Adipose tissue (tissue), 3 donors: ENCODE results near the gene BST2. TPM values are rescaled to one million over a fixed set of nuclear protein-coding genes. Genes with fewer than 3 reads are reported as not detected.
A peak's percentile ranks its signal among the peaks of the same experiment; 100 is the strongest.

Experiments
- H3K27ac ChIP-seq: one replicate; pipeline ENCODE4 v1.5.1; 2013; ENCODE audit warnings: low read depth, low read length
- WGBS, 3 donors: extraction: QIAGEN DNeasy Blood & Tissue Kit; methylation state at CpG; one replicate each; pipeline ENCODE4 v1.1.7; 2013; 5-methylcytosine and 5-hydroxymethylcytosine counted together
- polyA plus RNA-seq, 3 donors: library from polyadenylated mRNA; stranded (reverse); fragments of 200-250 nt; gene quantifications; one replicate each; pipeline ENCODE4 v1.2.3, GENCODE V29; 2013
- donor health status: healthy with polysubstance abuse.
- donor health status: Bipolar disorder and iron deficiency.
- donor health status: healthy.

The BST2 gene
- polyA plus RNA-seq, 3 donors: 51.3 to 220 (median 175) TPM

DNA sequence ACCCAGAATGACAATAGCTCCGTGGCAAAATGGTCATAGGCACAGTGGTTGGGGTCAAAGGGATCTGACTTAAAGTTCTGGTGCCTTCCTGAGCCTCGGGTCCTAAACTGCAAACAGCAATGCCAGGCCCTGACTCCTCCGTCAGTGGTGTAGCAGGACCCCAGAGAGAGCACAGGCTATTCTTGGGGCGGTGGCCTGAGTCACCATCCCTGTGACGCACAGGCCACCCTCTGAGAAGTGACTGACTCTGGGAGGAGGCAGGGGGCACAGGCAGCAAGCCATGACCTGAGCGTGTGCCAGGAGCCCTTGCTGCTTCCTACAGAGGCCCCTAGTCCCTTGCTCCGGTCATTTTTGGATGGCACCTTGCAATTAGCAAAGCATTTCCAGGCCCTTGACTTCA, 47.0 kb downstream of the BST2 start:
- 64 to 72% (median 67%) methylated on average over 6 to 7 of the region's 7 CpGs for WGBS, 3 donors

DNA sequence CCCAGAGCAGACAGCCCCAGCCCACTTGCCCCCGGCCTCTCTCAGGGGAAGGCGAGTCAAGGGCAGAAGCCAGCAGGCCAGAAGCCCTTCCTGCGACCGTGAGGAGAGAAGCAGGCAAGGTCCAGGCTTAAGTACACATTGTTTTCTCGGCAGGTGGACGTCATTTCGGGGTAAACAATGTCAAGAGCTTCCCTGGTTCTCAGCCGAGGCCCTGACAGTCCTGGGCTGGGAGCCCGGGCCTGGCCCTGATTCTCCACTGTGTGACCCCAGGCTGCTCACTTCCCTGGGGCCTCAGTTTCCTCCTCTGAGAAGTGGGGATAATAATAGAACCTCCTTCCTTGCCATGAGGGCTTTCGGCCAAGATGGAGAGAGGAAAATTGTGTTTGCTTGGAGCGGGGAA, 47.7 kb downstream of the BST2 start:
- 42 to 76% (median 65%) methylated on average over 11 of the region's 11 CpGs for WGBS, 3 donors
- peak overlapping the region; percentile 6 for H3K27ac ChIP-seq

More for the DNA sequence above, 47.0 kb downstream of the BST2 start:
- no peak overlapping the region for H3K27ac ChIP-seq

DNA sequence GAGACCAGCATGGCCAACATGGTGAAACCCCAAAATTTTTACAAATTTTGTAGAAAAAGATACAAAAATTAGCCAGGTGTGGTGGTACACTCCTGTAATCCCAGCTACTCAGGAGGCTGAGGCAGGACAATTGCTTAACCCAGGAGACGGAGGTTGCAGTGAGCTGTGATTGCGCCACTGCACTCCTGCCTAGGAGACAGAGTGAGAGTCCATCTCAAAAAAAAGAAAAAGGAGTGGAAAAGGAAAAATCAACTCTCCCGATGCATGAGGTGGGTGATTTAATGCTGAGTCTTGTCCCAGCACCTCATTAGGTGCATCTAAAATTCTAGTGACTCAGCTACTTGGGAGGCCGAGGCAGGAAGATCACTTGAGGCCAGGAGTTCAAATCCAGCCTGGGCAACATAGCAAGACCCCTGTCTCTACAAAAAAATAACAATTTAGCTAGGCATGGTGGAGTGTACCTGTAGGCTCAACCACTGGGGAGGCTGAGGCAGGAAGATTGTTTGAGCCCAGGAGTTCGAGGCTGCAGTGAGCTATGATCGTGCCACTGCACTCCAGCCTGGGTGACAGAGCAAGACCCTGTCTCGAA, 48.3 kb downstream of the BST2 start:
- H3K27ac ChIP-seq: no peak overlapping the region
- 75 to 81% (median 77%) methylated on average over 7 of the region's 7 CpGs for WGBS, 3 donors

DNA sequence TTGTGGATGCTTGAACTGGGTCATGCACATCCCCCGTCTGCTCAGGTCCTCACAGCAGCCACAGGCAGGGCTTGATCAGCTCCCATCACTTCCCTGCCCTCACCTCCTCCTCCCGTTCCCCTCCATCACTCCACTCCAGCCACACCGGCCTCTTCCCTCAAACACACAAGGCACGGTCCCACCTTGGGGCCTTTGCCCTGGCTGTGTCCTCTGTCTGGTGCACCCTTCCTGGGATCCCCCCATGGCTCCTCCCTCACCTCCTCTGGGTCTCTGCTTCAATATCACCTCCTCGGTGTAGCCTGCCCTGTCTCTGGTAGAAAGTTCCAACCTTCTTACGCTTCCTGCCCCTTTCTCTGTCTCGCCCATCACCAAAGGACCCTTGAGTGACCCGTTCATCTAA, 52.0 kb downstream of the BST2 start:
- 66 to 80% (median 76%) methylated on average over 8 of the region's 8 CpGs for WGBS, 3 donors
- no peak overlapping the region for H3K27ac ChIP-seq

Other genes starting within 250 kb of the BST2 start
- 10 to 100 TPM; 41.1 to 61.7 (median 45.7) TPM for gene USE1, start 190.3 kb downstream of the BST2 start, polyA plus RNA-seq
- gene OCEL1, start 179.4 kb downstream of the BST2 start, polyA plus RNA-seq: 10 to 100 TPM; 21.4 to 46.4 (median 30.6) TPM
- gene NR2F6, start 159.7 kb downstream of the BST2 start, polyA plus RNA-seq: 10 to 100 TPM; 11.0 to 44.8 (median 30.2) TPM
- gene USHBP1, start 140.9 kb downstream of the BST2 start, polyA plus RNA-seq: 10 to 100 TPM in 2 of 3 donors, 1 to 10 TPM in 1; 2.5 to 28.0 (median 11.0) TPM
- gene BABAM1, start 138.2 kb downstream of the BST2 start, polyA plus RNA-seq: 10 to 100 TPM; 38.2 to 70.6 (median 65.2) TPM
- under 1 TPM; 0.08 to 0.70 (median 0.34) TPM for gene ANKLE1, start 123.7 kb downstream of the BST2 start, polyA plus RNA-seq
- 1 to 10 TPM; 7.1 to 9.2 (median 7.9) TPM for gene ABHD8, start 102.2 kb downstream of the BST2 start, polyA plus RNA-seq
- 100 to 1,000 TPM in 2 of 3 donors, 10 to 100 TPM in 1; 97.5 to 156 (median 101) TPM for gene MRPL34, start 99.8 kb downstream of the BST2 start, polyA plus RNA-seq
- 10 to 100 TPM; 19.7 to 90.1 (median 39.3) TPM for gene DDA1, start 96.1 kb downstream of the BST2 start, polyA plus RNA-seq
- 10 to 100 TPM in 1 of 3 donors, 1 to 10 TPM in 2; 5.6 to 15.8 (median 6.3) TPM for gene ANO8, start 70.8 kb downstream of the BST2 start, polyA plus RNA-seq
- gene GTPBP3, start 68.1 kb downstream of the BST2 start, polyA plus RNA-seq: 10 to 100 TPM; 10.1 to 18.8 (median 13.6) TPM
- 100 to 1,000 TPM in 1 of 3 donors, 10 to 100 TPM in 2; 73.0 to 247 (median 78.6) TPM for gene PLVAP, start 28.3 kb downstream of the BST2 start, polyA plus RNA-seq
- not detected for gene CCDC194, start 11.4 kb downstream of the BST2 start, polyA plus RNA-seq
- gene MVB12A, start 14.4 kb upstream of the BST2 start, polyA plus RNA-seq: 10 to 100 TPM; 43.9 to 70.1 (median 66.4) TPM
- under 1 TPM; 0.06 to 0.59 (median 0.34) TPM for gene TMEM221, start 43.0 kb upstream of the BST2 start, polyA plus RNA-seq
- 1 to 10 TPM in 2 of 3 donors, under 1 TPM in 1; 0.07 to 1.6 (median 1.6) TPM for gene NXNL1, start 55.3 kb upstream of the BST2 start, polyA plus RNA-seq
- gene SLC27A1, start 64.9 kb upstream of the BST2 start, polyA plus RNA-seq: 10 to 100 TPM; 12.3 to 30.6 (median 23.7) TPM
- 100 to 1,000 TPM in 1 of 3 donors, 10 to 100 TPM in 2; 67.1 to 126 (median 86.4) TPM for gene PGLS, start 106.0 kb upstream of the BST2 start, polyA plus RNA-seq
- gene COLGALT1, start 150.0 kb upstream of the BST2 start, polyA plus RNA-seq: 10 to 100 TPM; 21.5 to 68.3 (median 50.4) TPM